ENCODE results near the gene NRL. TPM values are rescaled to one million over a fixed set of nuclear protein-coding genes. Genes with fewer than 3 reads are reported as not detected.

The NRL gene
- total RNA-seq, result 0.62 and 0.71 TPM in 2 replicates
- polyA plus RNA-seq, result 1.1 and 1.9 TPM in 2 replicates
- polyA plus RNA-seq (2011; cell fraction: cytosol; rRNA removed), result 1.1 and 1.2 TPM in 2 replicates
- polyA plus RNA-seq (2011; cell fraction: nucleus; rRNA removed), result 0.57 and 0.64 TPM in 2 replicates
- polyA plus RNA-seq (2012), result 0.13 and 0.26 TPM in 2 replicates
- polyA minus RNA-seq, result 0.21 and 0.66 TPM in 2 replicates
- polyA minus RNA-seq (2011; cell fraction: cytosol; rRNA and poly(A)+ RNA removed), result 1.0 TPM
- 0.43 and 1.3 TPM in 2 replicates for polyA minus RNA-seq (2011; cell fraction: nucleus; rRNA and poly(A)+ RNA removed)
- percentile 34 among the genes with signal in this experiment for Bru-seq, nascent RNA
- BruChase-seq, experiment 1, labeled RNA remaining after a 6-hour chase, result percentile 31 among the genes with signal in this experiment
- percentile 34 among the genes with signal in this experiment for BruChase-seq, experiment 2, labeled RNA remaining after a 2-hour chase
- long read RNA-seq, partial matches to known transcripts, result 0 of 24 reads
- long read RNA-seq, other reads (novel, unspliced or antisense), result 22 of 24 reads

DNA sequence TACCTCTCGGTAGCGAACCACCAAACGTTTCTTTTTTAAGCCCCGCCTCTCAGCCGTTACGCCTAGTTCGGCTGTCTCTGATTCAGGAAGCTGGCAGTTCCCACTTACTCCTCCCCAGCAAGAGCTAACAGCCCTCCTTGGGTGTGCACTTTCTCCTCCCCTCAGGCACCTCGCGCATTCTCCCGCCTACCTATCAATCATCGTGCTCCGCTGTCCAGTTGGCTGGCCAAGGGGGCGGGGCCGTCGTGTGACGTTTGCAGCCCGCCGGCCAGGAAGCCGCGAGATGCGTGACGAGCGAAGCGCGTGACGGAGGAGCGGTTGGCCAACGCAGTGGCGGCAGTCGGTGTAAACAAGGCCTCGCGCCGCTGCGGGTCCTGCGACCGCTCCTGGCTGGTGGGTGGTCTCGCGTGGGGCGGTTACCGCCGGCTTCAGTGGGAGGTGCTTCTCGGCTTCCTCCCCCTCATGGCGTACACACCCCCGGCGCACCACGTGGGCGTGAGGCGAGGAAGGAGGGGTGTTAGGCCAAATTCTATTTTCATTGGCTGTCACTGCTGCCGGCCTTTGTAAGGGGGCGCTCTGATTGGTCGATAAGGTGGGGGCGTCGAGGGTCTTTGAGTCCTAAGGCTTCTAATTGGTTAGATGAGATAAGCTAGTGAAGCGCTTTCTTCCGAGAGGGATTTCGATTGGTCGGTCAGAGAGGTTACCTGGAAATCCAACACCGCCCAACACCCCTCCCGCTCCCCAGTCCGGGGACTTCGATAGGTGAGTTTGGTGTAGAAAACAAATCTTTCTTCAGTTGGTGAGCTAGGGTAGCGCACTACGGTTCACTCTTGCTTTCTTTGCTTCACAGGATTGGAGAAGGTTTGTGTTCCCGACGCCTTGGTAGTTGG is at the start of gene NRL, which contains the start of gene DCAF11:
TSS of gene NRL (minus strand) at position 418 of the 890 bp plus-strand sequence. CDS start 32,101 bp downstream, outside the sequence.
TSS of gene DCAF11 (plus strand) at position 246 of the 890 bp plus-strand sequence. CDS start 818 bp downstream, outside the sequence.
- DNase-seq (ENCODE audit: low read depth, low spot score) (peak; percentile 100), FAIRE-seq (peak; percentile 99)
- no peaks in the 10 kb centered on the region for H3K27me3 ChIP-seq (ENCODE audit: control insufficient read depth in 2 of 2, insufficient read depth in 2 of 2, low read length in 2 of 2)
- peak within 1 kb of the TSS; percentile 96 for H3K4me2 ChIP-seq (ENCODE audit: insufficient read depth, low read length)
- peak within 1 kb of the TSS; percentile 88 for H3K9ac ChIP-seq (replicated peaks; ENCODE audit: extremely low read depth, insufficient read depth, low read length)
- H2AFZ ChIP-seq (ENCODE audit: low read depth, low read length), result peak within 1 kb of the TSS; percentile 97
- BruUV-seq (replicated peaks), result TSS peak; percentile 58
- no peaks in the 10 kb centered on the region for H4K20me1 ChIP-seq (replicated peaks; ENCODE audit: control insufficient read depth, extremely low read depth, insufficient read depth, low read length)
- no peaks in the 10 kb centered on the region for H3K79me2 ChIP-seq (ENCODE audit: control insufficient read depth, insufficient read depth, low read length)
- intact Hi-C loops (cut with micrococcal nuclease), result loop anchor here (1.0 to 5.0 kb wide), 9 partner anchors 20 to 1182 kb away; partner anchors contain the start of genes DHRS1, EMC9, GMPR2 and IPO4
- ChIA-PET CTCF (interaction anchor here (1.1 to 3.3 kb wide), 17 partner anchors 9 to 317 kb away, joined by 3 to 27 read pairs (median 5); partner anchors contain the start of genes EMC9, IRF9, PCK2 and PSME1), POLR2A (interaction anchor here (0.6 to 2.3 kb wide), 8 partner anchors 9 to 32 kb away, joined by 3 to 13 read pairs (median 7); partner anchors contain the start of genes EMC9, PCK2, PSME1 and PSME2)
- peaks cover 13% of the 10 kb centered on the region for H3K4me1 ChIP-seq (ENCODE audit: control insufficient read depth, extremely low read depth, insufficient read depth, low read length)
- no peaks in the 10 kb centered on the region for H3K9me3 ChIP-seq (replicated peaks; ENCODE audit: control insufficient read depth, insufficient read depth, low read length)
- dilution Hi-C loops (cut with MboI; ENCODE audit: extremely low pct_ligation_motif_present, low sequenced_read_pairs), result no loop called here
- TF ChIP-seq MYC (IDR thresholded peaks at IDR 0.05; ENCODE audit: low read depth, low read length) (no peak), JUN (IDR thresholded peaks at IDR 0.05; ENCODE audit: borderline replicate concordance, insufficient read depth, insufficient read length, low read depth) (no peak), GATA2 (IDR thresholded peaks at IDR 0.05; ENCODE audit: insufficient read depth, insufficient read length, low read depth, low read length) (no peak), EZH2 (IDR thresholded peaks at IDR 0.05; ENCODE audit: borderline replicate concordance, low read depth, low read length, severe bottlenecking) (no peak), POLR2A (IDR thresholded peaks at IDR 0.05; ENCODE audit: low read depth, low read length) (peak; percentile 39), FOS (IDR thresholded peaks at IDR 0.05; ENCODE audit: borderline replicate concordance, insufficient read depth, low read length) (no peak), POLR2AphosphoS5 (IDR thresholded peaks at IDR 0.05; ENCODE audit: insufficient read depth, low read depth, low read length) (no peak)
- TF ChIP-seq, protein P1, sequence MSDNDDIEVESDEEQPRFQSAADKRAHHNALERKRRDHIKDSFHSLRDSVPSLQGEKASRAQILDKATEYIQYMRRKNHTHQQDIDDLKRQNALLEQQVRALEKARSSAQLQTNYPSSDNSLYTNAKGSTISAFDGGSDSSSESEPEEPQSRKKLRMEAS (IDR thresholded peaks at IDR 0.05; ENCODE audit: insufficient read depth, insufficient read length), result peak; percentile 95
- TF ChIP-seq, protein P2, sequence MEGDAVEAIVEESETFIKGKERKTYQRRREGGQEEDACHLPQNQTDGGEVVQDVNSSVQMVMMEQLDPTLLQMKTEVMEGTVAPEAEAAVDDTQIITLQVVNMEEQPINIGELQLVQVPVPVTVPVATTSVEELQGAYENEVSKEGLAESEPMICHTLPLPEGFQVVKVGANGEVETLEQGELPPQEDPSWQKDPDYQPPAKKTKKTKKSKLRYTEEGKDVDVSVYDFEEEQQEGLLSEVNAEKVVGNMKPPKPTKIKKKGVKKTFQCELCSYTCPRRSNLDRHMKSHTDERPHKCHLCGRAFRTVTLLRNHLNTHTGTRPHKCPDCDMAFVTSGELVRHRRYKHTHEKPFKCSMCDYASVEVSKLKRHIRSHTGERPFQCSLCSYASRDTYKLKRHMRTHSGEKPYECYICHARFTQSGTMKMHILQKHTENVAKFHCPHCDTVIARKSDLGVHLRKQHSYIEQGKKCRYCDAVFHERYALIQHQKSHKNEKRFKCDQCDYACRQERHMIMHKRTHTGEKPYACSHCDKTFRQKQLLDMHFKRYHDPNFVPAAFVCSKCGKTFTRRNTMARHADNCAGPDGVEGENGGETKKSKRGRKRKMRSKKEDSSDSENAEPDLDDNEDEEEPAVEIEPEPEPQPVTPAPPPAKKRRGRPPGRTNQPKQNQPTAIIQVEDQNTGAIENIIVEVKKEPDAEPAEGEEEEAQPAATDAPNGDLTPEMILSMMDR (IDR thresholded peaks at IDR 0.05; ENCODE audit: extremely low read depth in 1 of 2, insufficient read depth in 1 of 2, low read depth in 1 of 2, low read length in 2 of 2), result no peak
- no peaks in the 10 kb centered on the region for H3K9me1 ChIP-seq (replicated peaks; ENCODE audit: control insufficient read depth, extremely low read depth, insufficient read depth, low read length)
- H3K36me3 ChIP-seq (ENCODE audit: control insufficient read depth in 2 of 2, extremely low read depth in 1 of 2, insufficient read depth in 2 of 2, low read length in 2 of 2), result peaks cover 7 to 17% of the 10 kb centered on the region in 2 experiments
- peak within 1 kb of the TSS; percentile 88 for H3K27ac ChIP-seq (ENCODE audit: insufficient read depth, low read depth, low read length)
- peak within 1 kb of the TSS; percentile 46 to 92 (median 84) for H3K4me3 ChIP-seq (replicated peaks in 1 of 3; ENCODE audit: insufficient read depth in 1 of 3, low read depth in 1 of 3, low read length in 3 of 3)

All from endothelial cell of umbilical vein (primary cell).